Endothelial cell of umbilical vein (primary cell): ENCODE data around the gene GLP2R.

Experiments
- CTCF ChIP-seq, 2 donors: IDR thresholded peaks; 1 replicate in 1 of 2; 2 replicates in 1 of 2; pipeline ENCODE4 v1.5.1; 2011; ENCODE audit warnings: low read length in 2 of 2, mild to moderate bottlenecking in 2 of 2, moderate library complexity in 2 of 2, control low read depth in 1 of 2, inconsistent platforms in 1 of 2, low read depth in 1 of 2; ENCODE audit not compliant: insufficient read depth in 1 of 2; ENCODE audit errors: extremely low read depth in 1 of 2
- FOS ChIP-seq: IDR thresholded peaks from 2 replicates; pipeline ENCODE4 v1.6.1; 2011; ENCODE audit warnings: mild to moderate bottlenecking, low read length, moderate library complexity, borderline replicate concordance; ENCODE audit not compliant: insufficient read depth
- JUN ChIP-seq: IDR thresholded peaks from 2 replicates; pipeline ENCODE4 v1.6.1; 2011; ENCODE audit warnings: borderline replicate concordance, low read depth; ENCODE audit not compliant: insufficient read length, insufficient read depth
- MYC ChIP-seq: IDR thresholded peaks from one replicate; pipeline ENCODE4 v1.6.1; 2011; ENCODE audit warnings: mild to moderate bottlenecking, low read depth, low read length
- POLR2A ChIP-seq: IDR thresholded peaks from 2 replicates; pipeline ENCODE4 v1.6.1; 2012; ENCODE audit warnings: low read depth, mild to moderate bottlenecking, control low read depth, low read length
- POLR2AphosphoS5 ChIP-seq: IDR thresholded peaks from 2 replicates; pipeline ENCODE4 v1.6.1; 2012; ENCODE audit warnings: low read depth, mild to moderate bottlenecking, control low read depth, low read length, moderate library complexity; ENCODE audit not compliant: insufficient read depth

- TF ChIP-seq POLR2AphosphoS5 (no peak), CTCF (IDR thresholded peaks at IDR 0.05; ENCODE audit: extremely low read depth in 1 of 2, insufficient read depth in 1 of 2, low read depth in 1 of 2, low read length in 2 of 2) (no peak), POLR2A (no peak), JUN (no peak), FOS (no peak), MYC (no peak)
These were observed 3.6 kb downstream of the GLP2R start for GRCh38 chr17:9829343-9829742.
